ENCODE results near the gene DYNC2LI1. TPM values are rescaled to one million over a fixed set of nuclear protein-coding genes. Genes with fewer than 3 reads are reported as not detected.

DYNC2LI1 gene
- total RNA-seq, 2 donors from 2014 or later, result 10.9 to 16.4 TPM

- no peak for TF ChIP-seq CTCF (IDR thresholded peaks at IDR 0.05)
- Histone ChIP-seq H3K4me1 (peaks cover 0 to 3% of the 10 kb centered on the region in 2 donors), H3K36me3 (no peaks in the 10 kb centered on the region), H3K4me3 (no peak overlapping the region), H3K27ac (no peak overlapping the region), H3K27me3 (no peaks in the 10 kb centered on the region), H3K9me3 (no peaks in the 10 kb centered on the region)
- no peak for DNase-seq (ENCODE audit: low spot score)
Measured at GRCh38 chr2:43764086-43764705, 9.6 kb upstream of the DYNC2LI1 start.

- no peaks in the 10 kb centered on the region for H3K4me1 ChIP-seq
- no peaks in the 10 kb centered on the region for H3K27me3 ChIP-seq
- no peak overlapping the region for H3K4me3 ChIP-seq
- no peak for TF ChIP-seq CTCF (IDR thresholded peaks at IDR 0.05)
- no peaks in the 10 kb centered on the region for H3K9me3 ChIP-seq
- H3K27ac ChIP-seq, result no peak overlapping the region
- no peak for DNase-seq (ENCODE audit: low spot score)
- H3K36me3 ChIP-seq, result no peaks in the 10 kb centered on the region
Measured at GRCh38 chr2:43766006-43766405, 7.8 kb upstream of the DYNC2LI1 start.

- TF ChIP-seq CTCF (IDR thresholded peaks at IDR 0.05), result no peak
- Histone ChIP-seq H3K4me3 (peak overlapping the region; percentile 69 to 76), H3K9me3 (no peaks in the 10 kb centered on the region), H3K4me1 (no peaks in the 10 kb centered on the region), H3K27me3 (no peaks in the 10 kb centered on the region), H3K27ac (peak overlapping the region; percentile 87 to 89), H3K36me3 (no peaks in the 10 kb centered on the region)
- no peak for DNase-seq (ENCODE audit: low spot score)
Measured at GRCh38 chr2:43774617-43775016, 778 bp downstream of the DYNC2LI1 start.

GRCh38 chr2:43776324-43776723, 2.5 kb downstream of the DYNC2LI1 start:
- Histone ChIP-seq H3K27me3 (no peaks in the 10 kb centered on the region), H3K4me1 (no peaks in the 10 kb centered on the region), H3K9me3 (no peaks in the 10 kb centered on the region), H3K36me3 (no peaks in the 10 kb centered on the region), H3K27ac (no peak overlapping the region), H3K4me3 (no peak overlapping the region)
- no peak for DNase-seq (ENCODE audit: low spot score)
- TF ChIP-seq CTCF (IDR thresholded peaks at IDR 0.05), result no peak

GRCh38 chr2:43777306-43777926, 3.6 kb downstream of the DYNC2LI1 start:
- Histone ChIP-seq H3K36me3 (no peaks in the 10 kb centered on the region), H3K27ac (no peak overlapping the region), H3K4me3 (no peak overlapping the region), H3K27me3 (no peaks in the 10 kb centered on the region), H3K9me3 (no peaks in the 10 kb centered on the region), H3K4me1 (no peaks in the 10 kb centered on the region)
- DNase-seq (ENCODE audit: low spot score), result no peak
- no peak for TF ChIP-seq CTCF (IDR thresholded peaks at IDR 0.05)

GRCh38 chr2:43778233-43778632, 4.4 kb downstream of the DYNC2LI1 start:
- Histone ChIP-seq H3K4me1 (no peaks in the 10 kb centered on the region), H3K27me3 (no peaks in the 10 kb centered on the region)
- no peak for DNase-seq (ENCODE audit: low spot score)

More at GRCh38 chr2:43778233-43778632, 4.4 kb downstream of the DYNC2LI1 start:
- no peak for TF ChIP-seq CTCF (IDR thresholded peaks at IDR 0.05)
- Histone ChIP-seq H3K36me3 (no peaks in the 10 kb centered on the region), H3K4me3 (no peak overlapping the region), H3K27ac (no peak overlapping the region), H3K9me3 (no peaks in the 10 kb centered on the region)

Measured in right atrium auricular region (tissue), 2 donors.